Measurements from ENCODE around the gene TMEM14A. TPM values are rescaled to one million over a fixed set of nuclear protein-coding genes. Genes with fewer than 3 reads are reported as not detected.

TMEM14A gene
- total RNA-seq, 1 experiment from 2014 or later, result 45.6 TPM

- CTCF ChIA-PET, result interaction anchor here (0.6 kb wide), 1 partner anchor 308 kb away, joined by 7 read pairs; no protein-coding TSS in a partner anchor
- in situ Hi-C loops (cut with HindIII; ENCODE audit: low pct_unique_long_range_greater_than_20kb, low sequenced_read_pairs), result no loop called here
- H3K9me3 ChIP-seq (ENCODE audit: control insufficient read depth, insufficient read depth, low read depth, low read length), result no peaks in the 10 kb centered on the region
- ATAC-seq (no peak), DNase-seq (ENCODE audit: low read depth, low spot score) (no peak)
- no TSS peak for BruUV-seq (replicated peaks)
- H3K27me3 ChIP-seq (ENCODE audit: control insufficient read depth, insufficient read depth, low read length), result peaks cover 7% of the 10 kb centered on the region
- no peaks in the 10 kb centered on the region for H3K36me3 ChIP-seq (ENCODE audit: control insufficient read depth, insufficient read depth, low read length)
- no peak overlapping the region for H3K27ac ChIP-seq (ENCODE audit: low read length)
- H3K4me1 ChIP-seq (ENCODE audit: control insufficient read depth, insufficient read depth, low read length), result no peaks in the 10 kb centered on the region
- TF ChIP-seq, protein P1, sequence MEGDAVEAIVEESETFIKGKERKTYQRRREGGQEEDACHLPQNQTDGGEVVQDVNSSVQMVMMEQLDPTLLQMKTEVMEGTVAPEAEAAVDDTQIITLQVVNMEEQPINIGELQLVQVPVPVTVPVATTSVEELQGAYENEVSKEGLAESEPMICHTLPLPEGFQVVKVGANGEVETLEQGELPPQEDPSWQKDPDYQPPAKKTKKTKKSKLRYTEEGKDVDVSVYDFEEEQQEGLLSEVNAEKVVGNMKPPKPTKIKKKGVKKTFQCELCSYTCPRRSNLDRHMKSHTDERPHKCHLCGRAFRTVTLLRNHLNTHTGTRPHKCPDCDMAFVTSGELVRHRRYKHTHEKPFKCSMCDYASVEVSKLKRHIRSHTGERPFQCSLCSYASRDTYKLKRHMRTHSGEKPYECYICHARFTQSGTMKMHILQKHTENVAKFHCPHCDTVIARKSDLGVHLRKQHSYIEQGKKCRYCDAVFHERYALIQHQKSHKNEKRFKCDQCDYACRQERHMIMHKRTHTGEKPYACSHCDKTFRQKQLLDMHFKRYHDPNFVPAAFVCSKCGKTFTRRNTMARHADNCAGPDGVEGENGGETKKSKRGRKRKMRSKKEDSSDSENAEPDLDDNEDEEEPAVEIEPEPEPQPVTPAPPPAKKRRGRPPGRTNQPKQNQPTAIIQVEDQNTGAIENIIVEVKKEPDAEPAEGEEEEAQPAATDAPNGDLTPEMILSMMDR (IDR thresholded peaks at IDR 0.05), result no peak
- TF ChIP-seq SIN3A (IDR thresholded peaks at IDR 0.05; ENCODE audit: borderline replicate concordance, insufficient read depth, low read depth, low read length) (no peak), REST (IDR thresholded peaks at IDR 0.05; ENCODE audit: insufficient read depth in 1 of 2, low read depth in 2 of 2, low read length in 1 of 2) (no peak), TCF7L2 (IDR thresholded peaks at IDR 0.05; ENCODE audit: low read depth, low read length) (no peak), POLR2AphosphoS5 (IDR thresholded peaks at IDR 0.05; ENCODE audit: low read depth, low read length) (no peak)
- intact Hi-C loops (cut with micrococcal nuclease; ENCODE audit: unreplicated experiment), result no loop called here
- POLR2A ChIA-PET, result no interaction called here
- H3K4me3 ChIP-seq (ENCODE audit: low read depth in 2 of 2, low read length in 2 of 2), result no peak overlapping the region
These were observed 25.5 kb downstream of the TMEM14A start for GRCh38 chr6:52696418-52696817.

DNA sequence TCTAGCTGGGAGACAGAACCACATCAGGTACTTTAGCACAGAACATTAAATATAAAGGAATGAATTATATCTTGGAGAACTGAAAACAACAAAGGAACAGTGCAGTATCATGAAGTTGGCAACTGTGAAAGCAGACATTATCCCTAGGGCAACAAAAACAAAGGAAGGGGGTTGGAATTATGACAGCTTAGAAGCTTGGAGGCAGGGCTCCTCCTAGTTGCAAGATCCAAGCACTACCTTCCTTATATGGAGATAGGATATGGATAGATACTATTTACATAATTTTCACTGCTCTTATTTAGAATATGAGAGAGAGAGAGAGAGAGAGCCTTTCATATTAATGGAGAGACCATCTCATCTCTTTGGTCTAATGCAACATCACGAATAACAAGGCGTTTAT lies 27.0 kb downstream of the TMEM14A start:
- Histone ChIP-seq H3K4me3 (ENCODE audit: low read depth in 2 of 2, low read length in 2 of 2) (no peak overlapping the region), H3K36me3 (ENCODE audit: control insufficient read depth, insufficient read depth, low read length) (no peaks in the 10 kb centered on the region), H3K4me1 (ENCODE audit: control insufficient read depth, insufficient read depth, low read length) (no peaks in the 10 kb centered on the region), H3K27me3 (ENCODE audit: control insufficient read depth, insufficient read depth, low read length) (peaks cover 15% of the 10 kb centered on the region), H3K9me3 (ENCODE audit: control insufficient read depth, insufficient read depth, low read depth, low read length) (no peaks in the 10 kb centered on the region), H3K27ac (ENCODE audit: low read length) (no peak overlapping the region)
- TF ChIP-seq POLR2AphosphoS5 (IDR thresholded peaks at IDR 0.05; ENCODE audit: low read depth, low read length), result no peak
- no peak for TF ChIP-seq SIN3A (IDR thresholded peaks at IDR 0.05; ENCODE audit: borderline replicate concordance, insufficient read depth, low read depth, low read length)
- TF ChIP-seq REST (IDR thresholded peaks at IDR 0.05; ENCODE audit: insufficient read depth in 1 of 2, low read depth in 2 of 2, low read length in 1 of 2), result no peak
- TF ChIP-seq, protein P1 (IDR thresholded peaks at IDR 0.05), result no peak
- no peak for TF ChIP-seq TCF7L2 (IDR thresholded peaks at IDR 0.05; ENCODE audit: low read depth, low read length)
- DNase-seq (ENCODE audit: low read depth, low spot score) (no peak), ATAC-seq (no peak)
- intact Hi-C loops (cut with micrococcal nuclease; ENCODE audit: unreplicated experiment) (no loop called here), in situ Hi-C loops (cut with HindIII; ENCODE audit: low pct_unique_long_range_greater_than_20kb, low sequenced_read_pairs) (no loop called here)
- ChIA-PET CTCF (no interaction called here), POLR2A (no interaction called here)
- no TSS peak for BruUV-seq (replicated peaks)
